ENCODE measurements around the gene PPP1R9B. TPM values are rescaled to one million over a fixed set of nuclear protein-coding genes. Genes with fewer than 3 reads are reported as not detected.

PPP1R9B gene
- total RNA-seq, 1 experiment from 2014 or later: 112 TPM

GRCh38 chr17:50174444-50174843, 24.0 kb upstream of the PPP1R9B start (continued):
- TF ChIP-seq CTCF (IDR thresholded peaks at IDR 0.05 in 2 of 3, conservative IDR thresholded peaks at IDR 0.05 in 1 of 3; ENCODE audit: borderline replicate concordance in 1 of 3, insufficient read depth in 1 of 3, low read depth in 2 of 3, low read length in 2 of 3) (no peak), YY1 (IDR thresholded peaks at IDR 0.05; ENCODE audit: extremely low read depth, insufficient replicate concordance, low read depth, low read length) (no peak), SRF (IDR thresholded peaks at IDR 0.05; ENCODE audit: low read depth) (no peak), CEBPB (IDR thresholded peaks at IDR 0.05; ENCODE audit: low read depth) (no peak), SIN3A (IDR thresholded peaks at IDR 0.05; ENCODE audit: low read depth) (no peak), ZNF274 (IDR thresholded peaks at IDR 0.05; ENCODE audit: low read depth, low read length) (no peak), POLR2A (IDR thresholded peaks at IDR 0.05; ENCODE audit: borderline replicate concordance, extremely low read depth, insufficient read depth, insufficient read length) (no peak), SP1 (IDR thresholded peaks at IDR 0.05; ENCODE audit: low read depth) (no peak), CBX3 (IDR thresholded peaks at IDR 0.05; ENCODE audit: low read depth) (no peak)

- Histone ChIP-seq H3K4me2 (ENCODE audit: low read length) (peak overlapping the region; percentile 43), H3K79me2 (ENCODE audit: insufficient read depth, low read length) (no peaks in the 10 kb centered on the region), H3K36me3 (ENCODE audit: control insufficient read depth in 1 of 2, insufficient read depth in 2 of 2, low read length in 2 of 2) (no peaks in the 10 kb centered on the region), H3K9ac (ENCODE audit: low read length) (peak overlapping the region; percentile 14), H3K4me1 (ENCODE audit: control insufficient read depth in 1 of 2, insufficient read depth in 2 of 2, low read length in 2 of 2) (peaks cover 34 to 75% of the 10 kb centered on the region in 2 experiments), H3K27me3 (ENCODE audit: insufficient read depth, low read length) (no peaks in the 10 kb centered on the region), H3K9me2 (ENCODE audit: insufficient read depth) (no peaks in the 10 kb centered on the region), H2AFZ (ENCODE audit: low read depth, low read length, poor library complexity, severe bottlenecking) (no peak overlapping the region), H3K9me3 (ENCODE audit: control insufficient read depth in 1 of 2, insufficient read depth in 1 of 2, low read depth in 1 of 2, low read length in 2 of 2) (no peaks in the 10 kb centered on the region), H4K20me1 (ENCODE audit: insufficient read depth) (no peaks in the 10 kb centered on the region), H3K27ac (ENCODE audit: low read depth, low read length) (no peak overlapping the region), H3K4me3 (replicated peaks in 1 of 2; ENCODE audit: low read depth in 1 of 2, low read length in 2 of 2) (0 out of 4 replicates have a peak overlapping the region, but pooled peaks of 1 of the 2 experiments have one; percentile 0)
- RAD21 ChIA-PET (ENCODE audit: low non-redundant PET in 1 of 2, low total read pairs in 2 of 2, uncharacterized antibody in 2 of 2, unreplicated experiment in 2 of 2): no interaction called here
- intact Hi-C loops (cut with micrococcal nuclease): no loop called here
- POLR2A ChIA-PET: no interaction called here
- TF ChIP-seq CTCF (IDR thresholded peaks at IDR 0.05 in 2 of 3, conservative IDR thresholded peaks at IDR 0.05 in 1 of 3; ENCODE audit: borderline replicate concordance in 1 of 3, insufficient read depth in 1 of 3, low read depth in 2 of 3, low read length in 2 of 3) (no peak), SP1 (IDR thresholded peaks at IDR 0.05; ENCODE audit: low read depth) (no peak), MAX (IDR thresholded peaks at IDR 0.05) (no peak; the same call in 1 of the 2 replicates), POLR2A (IDR thresholded peaks at IDR 0.05; ENCODE audit: borderline replicate concordance, extremely low read depth, insufficient read depth, insufficient read length) (no peak), ZBTB33 (IDR thresholded peaks at IDR 0.05; ENCODE audit: extremely low read depth, insufficient replicate concordance, low read length) (no peak), CBX3 (IDR thresholded peaks at IDR 0.05; ENCODE audit: low read depth) (no peak), JUND (IDR thresholded peaks at IDR 0.05) (no peak)
- DNase-seq (ENCODE audit: low read depth, low spot score) (no peak), ATAC-seq (no peak)
- CTCF ChIA-PET: interaction anchor here (0.7 to 2.1 kb wide), 6 partner anchors 8 to 27 kb away, joined by 3 to 8 read pairs (median 3); partner anchors contain the start of gene SGCA
- BruUV-seq (replicated peaks): no TSS peak
Measured at GRCh38 chr17:50173335-50173941, 23.0 kb upstream of the PPP1R9B start.

Data from HCT116 (cell line).